Measurements from ENCODE around the gene SMG1.
A peak's percentile ranks its signal among the peaks of the same experiment; 100 is the strongest.

SMG1 gene

DNA sequence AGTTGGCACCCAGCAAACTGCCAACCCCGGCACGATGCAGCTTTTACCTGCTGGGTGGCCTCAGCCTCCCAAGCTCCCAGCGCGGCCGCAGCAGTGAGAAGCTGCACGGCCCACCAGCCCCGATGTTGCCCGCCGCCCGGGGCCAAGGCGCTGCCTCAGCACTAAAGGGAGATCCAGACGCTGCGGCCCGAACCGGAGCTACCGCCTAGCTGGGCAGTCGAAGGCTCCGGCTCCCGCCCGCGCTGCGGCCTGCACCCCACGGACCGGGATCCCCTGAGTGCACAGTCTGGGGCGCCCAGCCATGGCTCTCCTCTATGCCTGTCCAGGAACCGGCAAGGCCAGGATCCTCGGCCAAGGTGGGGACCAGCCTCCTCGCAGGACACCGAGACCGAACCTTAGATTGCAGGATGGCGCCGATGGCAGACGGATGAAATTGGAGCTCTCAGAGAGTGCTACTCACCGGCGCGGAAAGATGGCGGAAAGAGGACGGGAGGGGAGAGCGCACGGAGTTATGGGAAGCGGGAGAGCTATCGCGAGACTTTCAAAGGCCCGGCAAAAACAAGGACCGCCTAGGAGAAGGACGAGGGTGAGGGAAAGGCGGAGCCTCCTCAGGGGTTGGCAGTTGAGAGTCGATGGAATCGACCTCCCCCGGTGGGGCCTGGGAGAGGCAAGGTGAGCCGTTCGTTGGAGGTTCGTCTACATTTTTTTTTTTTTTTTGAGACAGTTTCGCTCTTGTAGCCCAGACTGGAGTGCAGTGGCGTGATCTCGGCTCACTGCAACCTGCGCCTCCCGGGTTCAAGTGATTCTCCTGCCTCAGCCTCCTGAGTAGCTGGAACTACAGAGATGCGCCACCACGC lies 136.1 kb downstream of the SMG1 start, which contains the start of gene RPS15A (continued):
- no peak; the same call in 1 of the 2 replicates for TF ChIP-seq TRIM28 (IDR thresholded peaks at IDR 0.05; ENCODE audit: borderline replicate concordance, low read length)
- TF ChIP-seq ZBTB7A (tag by site-specific recombination; IDR thresholded peaks at IDR 0.05; ENCODE audit: low read depth): peak; percentile 4; the same call in 1 of the 2 replicates
- TF ChIP-seq GLIS1 (tag by site-specific recombination; IDR thresholded peaks at IDR 0.05): peak; percentile 80
- no peak for TF ChIP-seq GFI1B (tag by site-specific recombination; IDR thresholded peaks at IDR 0.05)
- peak; percentile 45 for TF ChIP-seq ZNF610 (tag by site-specific recombination; IDR thresholded peaks at IDR 0.05; ENCODE audit: borderline replicate concordance)
- TF ChIP-seq, protein P1, sequence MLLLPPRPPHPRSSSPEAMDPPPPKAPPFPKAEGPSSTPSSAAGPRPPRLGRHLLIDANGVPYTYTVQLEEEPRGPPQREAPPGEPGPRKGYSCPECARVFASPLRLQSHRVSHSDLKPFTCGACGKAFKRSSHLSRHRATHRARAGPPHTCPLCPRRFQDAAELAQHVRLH (tag by site-specific recombination; IDR thresholded peaks at IDR 0.05): peak; percentile 67; the same call in 1 of the 2 replicates
- TF ChIP-seq ZBTB20 (tag by site-specific recombination; IDR thresholded peaks at IDR 0.05): peak; percentile 46; the same call in 1 of the 2 replicates
- no peak for TF ChIP-seq ZNF274 (IDR thresholded peaks at IDR 0.05; ENCODE audit: low read length)
- TF ChIP-seq ZNF274 (tag by site-specific recombination; IDR thresholded peaks at IDR 0.05; ENCODE audit: borderline replicate concordance): no peak
- TF ChIP-seq YY2 (tag by site-specific recombination; IDR thresholded peaks at IDR 0.05): peak; percentile 97
- peak; percentile 94 for TF ChIP-seq SP3 (tag by site-specific recombination; IDR thresholded peaks at IDR 0.05)
- TF ChIP-seq, protein P2, sequence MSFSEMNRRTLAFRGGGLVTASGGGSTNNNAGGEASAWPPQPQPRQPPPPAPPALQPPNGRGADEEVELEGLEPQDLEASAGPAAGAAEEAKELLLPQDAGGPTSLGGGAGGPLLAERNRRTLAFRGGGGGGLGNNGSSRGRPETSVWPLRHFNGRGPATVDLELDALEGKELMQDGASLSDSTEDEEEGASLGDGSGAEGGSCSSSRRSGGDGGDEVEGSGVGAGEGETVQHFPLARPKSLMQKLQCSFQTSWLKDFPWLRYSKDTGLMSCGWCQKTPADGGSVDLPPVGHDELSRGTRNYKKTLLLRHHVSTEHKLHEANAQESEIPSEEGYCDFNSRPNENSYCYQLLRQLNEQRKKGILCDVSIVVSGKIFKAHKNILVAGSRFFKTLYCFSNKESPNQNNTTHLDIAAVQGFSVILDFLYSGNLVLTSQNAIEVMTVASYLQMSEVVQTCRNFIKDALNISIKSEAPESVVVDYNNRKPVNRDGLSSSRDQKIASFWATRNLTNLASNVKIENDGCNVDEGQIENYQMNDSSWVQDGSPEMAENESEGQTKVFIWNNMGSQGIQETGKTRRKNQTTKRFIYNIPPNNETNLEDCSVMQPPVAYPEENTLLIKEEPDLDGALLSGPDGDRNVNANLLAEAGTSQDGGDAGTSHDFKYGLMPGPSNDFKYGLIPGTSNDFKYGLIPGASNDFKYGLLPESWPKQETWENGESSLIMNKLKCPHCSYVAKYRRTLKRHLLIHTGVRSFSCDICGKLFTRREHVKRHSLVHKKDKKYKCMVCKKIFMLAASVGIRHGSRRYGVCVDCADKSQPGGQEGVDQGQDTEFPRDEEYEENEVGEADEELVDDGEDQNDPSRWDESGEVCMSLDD (tag by site-specific recombination; IDR thresholded peaks at IDR 0.05): peak; percentile 92
- TF ChIP-seq, protein P3, sequence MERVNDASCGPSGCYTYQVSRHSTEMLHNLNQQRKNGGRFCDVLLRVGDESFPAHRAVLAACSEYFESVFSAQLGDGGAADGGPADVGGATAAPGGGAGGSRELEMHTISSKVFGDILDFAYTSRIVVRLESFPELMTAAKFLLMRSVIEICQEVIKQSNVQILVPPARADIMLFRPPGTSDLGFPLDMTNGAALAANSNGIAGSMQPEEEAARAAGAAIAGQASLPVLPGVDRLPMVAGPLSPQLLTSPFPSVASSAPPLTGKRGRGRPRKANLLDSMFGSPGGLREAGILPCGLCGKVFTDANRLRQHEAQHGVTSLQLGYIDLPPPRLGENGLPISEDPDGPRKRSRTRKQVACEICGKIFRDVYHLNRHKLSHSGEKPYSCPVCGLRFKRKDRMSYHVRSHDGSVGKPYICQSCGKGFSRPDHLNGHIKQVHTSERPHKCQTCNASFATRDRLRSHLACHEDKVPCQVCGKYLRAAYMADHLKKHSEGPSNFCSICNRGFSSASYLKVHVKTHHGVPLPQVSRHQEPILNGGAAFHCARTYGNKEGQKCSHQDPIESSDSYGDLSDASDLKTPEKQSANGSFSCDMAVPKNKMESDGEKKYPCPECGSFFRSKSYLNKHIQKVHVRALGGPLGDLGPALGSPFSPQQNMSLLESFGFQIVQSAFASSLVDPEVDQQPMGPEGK (tag by site-specific recombination; IDR thresholded peaks at IDR 0.05): peak; percentile 65; the same call in 1 of the 2 replicates
- peak; percentile 38; the same call in 1 of the 2 replicates for TF ChIP-seq ZSCAN23 (tag by site-specific recombination; IDR thresholded peaks at IDR 0.05)
- TF ChIP-seq, protein P4, sequence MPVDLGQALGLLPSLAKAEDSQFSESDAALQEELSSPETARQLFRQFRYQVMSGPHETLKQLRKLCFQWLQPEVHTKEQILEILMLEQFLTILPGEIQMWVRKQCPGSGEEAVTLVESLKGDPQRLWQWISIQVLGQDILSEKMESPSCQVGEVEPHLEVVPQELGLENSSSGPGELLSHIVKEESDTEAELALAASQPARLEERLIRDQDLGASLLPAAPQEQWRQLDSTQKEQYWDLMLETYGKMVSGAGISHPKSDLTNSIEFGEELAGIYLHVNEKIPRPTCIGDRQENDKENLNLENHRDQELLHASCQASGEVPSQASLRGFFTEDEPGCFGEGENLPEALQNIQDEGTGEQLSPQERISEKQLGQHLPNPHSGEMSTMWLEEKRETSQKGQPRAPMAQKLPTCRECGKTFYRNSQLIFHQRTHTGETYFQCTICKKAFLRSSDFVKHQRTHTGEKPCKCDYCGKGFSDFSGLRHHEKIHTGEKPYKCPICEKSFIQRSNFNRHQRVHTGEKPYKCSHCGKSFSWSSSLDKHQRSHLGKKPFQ (tag by site-specific recombination; IDR thresholded peaks at IDR 0.05): 0 out of 2 replicates have a peak, but pooled peaks have one; percentile 10
- TF ChIP-seq ZBTB21 (tag by site-specific recombination; IDR thresholded peaks at IDR 0.05): peak; percentile 15; the same call in 1 of the 2 replicates
- peak; percentile 50; the same call in 1 of the 2 replicates for TF ChIP-seq ZSCAN30 (tag by site-specific recombination; IDR thresholded peaks at IDR 0.05)
- peak; percentile 95 for TF ChIP-seq ZNF335 (tag by site-specific recombination; conservative IDR thresholded peaks at IDR 0.05)
- no peak for TF ChIP-seq ZNF239 (tag by site-specific recombination; IDR thresholded peaks at IDR 0.05)
- TF ChIP-seq ZNF654 (tag by site-specific recombination; IDR thresholded peaks at IDR 0.05; ENCODE audit: low read depth): no peak
- TF ChIP-seq ZNF76 (tag by site-specific recombination; IDR thresholded peaks at IDR 0.05; ENCODE audit: borderline replicate concordance, low read depth): peak; percentile 98
- peak; percentile 65; the same call in 1 of the 2 replicates for TF ChIP-seq REPIN1 (tag by site-specific recombination; IDR thresholded peaks at IDR 0.05; ENCODE audit: low read depth)
- TF ChIP-seq PRDM1 (tag by site-specific recombination; IDR thresholded peaks at IDR 0.05): 0 out of 2 replicates have a peak, but pooled peaks have one; percentile 37
- 0 out of 2 replicates have a peak, but pooled peaks have one; percentile 18 for TF ChIP-seq ZNF146 (tag by site-specific recombination; IDR thresholded peaks at IDR 0.05)
- TF ChIP-seq KLF16 (tag by site-specific recombination; IDR thresholded peaks at IDR 0.05): peak; percentile 61
- TF ChIP-seq SCRT2 (tag by site-specific recombination; IDR thresholded peaks at IDR 0.05): 0 out of 2 replicates have a peak, but pooled peaks have one; percentile 17
- peak; percentile 77; the same call in 1 of the 2 replicates for TF ChIP-seq ZNF394 (tag by site-specific recombination; IDR thresholded peaks at IDR 0.05; ENCODE audit: borderline replicate concordance)
- TF ChIP-seq ZNF768 (tag by site-specific recombination; IDR thresholded peaks at IDR 0.05): no peak; the same call in 1 of the 2 replicates
- no peak for TF ChIP-seq ZNF37A (tag by site-specific recombination; IDR thresholded peaks at IDR 0.05)
- TF ChIP-seq, protein P5, sequence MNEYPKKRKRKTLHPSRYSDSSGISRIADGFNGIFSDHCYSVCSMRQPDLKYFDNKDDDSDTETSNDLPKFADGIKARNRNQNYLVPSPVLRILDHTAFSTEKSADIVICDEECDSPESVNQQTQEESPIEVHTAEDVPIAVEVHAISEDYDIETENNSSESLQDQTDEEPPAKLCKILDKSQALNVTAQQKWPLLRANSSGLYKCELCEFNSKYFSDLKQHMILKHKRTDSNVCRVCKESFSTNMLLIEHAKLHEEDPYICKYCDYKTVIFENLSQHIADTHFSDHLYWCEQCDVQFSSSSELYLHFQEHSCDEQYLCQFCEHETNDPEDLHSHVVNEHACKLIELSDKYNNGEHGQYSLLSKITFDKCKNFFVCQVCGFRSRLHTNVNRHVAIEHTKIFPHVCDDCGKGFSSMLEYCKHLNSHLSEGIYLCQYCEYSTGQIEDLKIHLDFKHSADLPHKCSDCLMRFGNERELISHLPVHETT (tag by site-specific recombination; IDR thresholded peaks at IDR 0.05): peak; percentile 94
- TF ChIP-seq ZNF248 (tag by site-specific recombination; IDR thresholded peaks at IDR 0.05): no peak
- peak; percentile 81; the same call in 1 of the 2 replicates for TF ChIP-seq ZBTB1 (tag by site-specific recombination; IDR thresholded peaks at IDR 0.05)

Measured in HEK293 (cell line).